T-cell (primary cell): Measurements from ENCODE around the gene TNFRSF12A. TPM values are rescaled to one million over a fixed set of nuclear protein-coding genes. Genes with fewer than 3 reads are reported as not detected.
"Not testable (repeated sequence)": the region's sequence is repeated elsewhere in the genome, so short reads cannot be mapped to it uniquely, and the experiment has no call there.

Experiments
- ATAC-seq, 4 experiments: fragments of 200-7000 bp in 3 of 4; fragments of 150-1000 bp in 1 of 4; cut with Tn5 transposase; replicated peaks in 1 of 4; 1 replicate in 3 of 4; 2 replicates in 1 of 4; pipeline ENCODE4 v1.10.0; 2021; ENCODE audit warnings: moderate library complexity in 3 of 4, mild to moderate bottlenecking in 2 of 4, moderate number of reproducible peaks in 1 of 4
- CTCF ChIA-PET, 2 donors: fragments of 300-600 bp; sonication (Branson Sonifier 250); formaldehyde crosslinking; loops; one replicate each; lab custom pipeline; 2022; ENCODE audit warnings: antibody characterized with exemption in 2 of 2; lab: Charles Lee
- POLR2A ChIA-PET, 2 donors: fragments of 300-600 bp; sonication (Branson Sonifier 250); formaldehyde crosslinking; loops; one replicate each; lab custom pipeline; 2022; ENCODE audit warnings: antibody characterized with exemption in 2 of 2; lab: Charles Lee
- DNase-seq, 35 experiments: peaks; one replicate each; pipeline versions ENCODE4 v3.0.0 to v3.0.0-alpha.2; 2013 to 2023
- H3K27ac ChIP-seq: one replicate; pipeline ENCODE4 v1.5.1; 2013; ENCODE audit warnings: low read length
- H3K27me3 ChIP-seq, 2 experiments: replicated peaks in 1 of 2; 1 replicate in 1 of 2; 2 replicates in 1 of 2; pipeline versions ENCODE4 v1.6.1 to v1.7.0; 2013; ENCODE audit warnings: low read length in 1 of 2, mixed read lengths in 1 of 2; ENCODE audit not compliant: control insufficient read depth in 2 of 2, insufficient read depth in 2 of 2; ENCODE audit errors: extremely low read depth in 1 of 2
- H3K36me3 ChIP-seq, 2 donors: 1 replicate in 1 of 2; 2 replicates in 1 of 2; pipeline versions ENCODE4 v1.6.1 to v1.7.0; 2013; ENCODE audit warnings: low read length in 1 of 2; ENCODE audit not compliant: control insufficient read depth in 2 of 2, insufficient read depth in 1 of 2; ENCODE audit errors: extremely low read depth in 1 of 2
- H3K4me1 ChIP-seq, 2 experiments: 1 replicate in 1 of 2; 2 replicates in 1 of 2; pipeline versions ENCODE4 v1.6.1 to v1.7.0; 2013; ENCODE audit warnings: low read length in 2 of 2, mixed read lengths in 1 of 2; ENCODE audit not compliant: insufficient read depth in 2 of 2, control insufficient read depth in 1 of 2; ENCODE audit errors: extremely low read depth in 1 of 2
- H3K4me3 ChIP-seq, 2 donors: 1 replicate in 1 of 2; 2 replicates in 1 of 2; pipeline versions ENCODE4 v1.5.1 to v1.7.0; 2013; ENCODE audit warnings: mild to moderate bottlenecking in 2 of 2, low read length in 1 of 2, moderate library complexity in 1 of 2; ENCODE audit not compliant: control insufficient read depth in 1 of 2; ENCODE audit errors: extremely low read depth in 1 of 2
- H3K9me3 ChIP-seq: 2 replicates; pipeline ENCODE4 v1.7.0; 2013
- H3K27ac Mint-ChIP-seq, 2 donors: one replicate each; pipeline ENCODE4 v1.8.0; 2020 to 2021; ENCODE audit warnings: mild to moderate bottlenecking in 2 of 2, mixed read lengths in 2 of 2
- H3K27me3 Mint-ChIP-seq, 2 donors: one replicate each; pipeline ENCODE4 v1.8.0; 2021 to 2022; ENCODE audit warnings: mixed read lengths in 2 of 2
- H3K36me3 Mint-ChIP-seq: one replicate; pipeline ENCODE4 v1.8.0; 2021; ENCODE audit warnings: mixed read lengths
- H3K4me1 Mint-ChIP-seq, 3 donors: one replicate each; pipeline ENCODE4 v1.8.0; 2020 to 2022; ENCODE audit warnings: mixed read lengths in 3 of 3, mild to moderate bottlenecking in 1 of 3
- H3K4me3 Mint-ChIP-seq, 3 donors: one replicate each; pipeline ENCODE4 v1.8.0; 2020 to 2022; ENCODE audit warnings: mild to moderate bottlenecking in 3 of 3, mixed read lengths in 3 of 3, moderate library complexity in 3 of 3
- H3K9me3 Mint-ChIP-seq, 3 donors: one replicate each; pipeline ENCODE4 v1.8.0; 2020 to 2022; ENCODE audit warnings: mixed read lengths in 3 of 3
- WGBS: methylation state at CpG from one replicate; pipeline ENCODE4 v1.1.5; 2013; ENCODE audit warnings: missing lambda C conversion rate; ENCODE audit not compliant: insufficient coverage; 5-methylcytosine and 5-hydroxymethylcytosine counted together
- total RNA-seq, 35 experiments: library from RNA in 6 of 35; stranded (reverse) in 6 of 35; fragments of 120-200 nt in 1 of 35; gene quantifications; one replicate each; pipeline versions ENCODE4 v1.2.1 to v1.2.4 and lab custom pipeline; 2013 to 2026

The TNFRSF12A gene
- total RNA-seq, 5 donors from 2014 or later (not counting 1 experiment from before 2014, with no cell fraction given) = 0.43 to 3.7 (median 2.5) TPM

- Mint-ChIP-seq H3K27me3 (no peaks in the 10 kb centered on the region), H3K4me1 (peaks cover 62 to 72% (median 67%) of the 10 kb centered on the region in 3 donors), H3K9me3 (no peaks in the 10 kb centered on the region), H3K36me3 (peaks cover 32% of the 10 kb centered on the region), H3K27ac (peak overlapping the region; percentile 96 to 100), H3K4me3 (peak overlapping the region; percentile 96 to 100 (median 97))
- Histone ChIP-seq H3K36me3 (peaks cover 4 to 28% of the 10 kb centered on the region in 2 donors), H3K27ac (peak overlapping the region; percentile 99), H3K27me3 (no peaks in the 10 kb centered on the region), H3K9me3 (no peaks in the 10 kb centered on the region), H3K4me3 (peak overlapping the region; percentile 94 to 97), H3K4me1 (peaks cover 11 to 60% of the 10 kb centered on the region in 2 experiments)
- ATAC-seq = peak; percentile 27 to 34 (median 31)
- CTCF ChIA-PET = interaction anchor here in 1 of 2 donors (1.0 to 1.8 kb wide), 3 partner anchors 9 to 64 kb away, joined by 3 to 5 read pairs (median 5); no protein-coding TSS in a partner anchor
- WGBS = 18% methylated on average over 20 of the region's 26 CpGs
- POLR2A ChIA-PET = interaction anchor here (0.6 to 1.0 kb wide), 2 partner anchors 9 to 63 kb away, joined by 4 to 12 read pairs; no protein-coding TSS in a partner anchor
- DNase-seq = peak in 6 of 35 experiments; percentile 16 to 43 (median 32)
Measured at GRCh38 chr16:3065742-3066439, 45.7 kb downstream of the TNFRSF12A start.

GRCh38 chr16:3066440-3066748 is 46.2 kb downstream of the TNFRSF12A start:
- peaks cover 12 to 65% of the 10 kb centered on the region in 2 experiments for H3K4me1 ChIP-seq
- no peaks in the 10 kb centered on the region for H3K9me3 ChIP-seq
- Mint-ChIP-seq H3K4me3 (peak overlapping the region; percentile 96 to 100 (median 97)), H3K9me3 (no peaks in the 10 kb centered on the region), H3K4me1 (peaks cover 67 to 77% (median 72%) of the 10 kb centered on the region in 3 donors), H3K36me3 (peaks cover 32% of the 10 kb centered on the region), H3K27me3 (no peaks in the 10 kb centered on the region), H3K27ac (peak overlapping the region; percentile 96 to 100)
- no peaks in the 10 kb centered on the region for H3K27me3 ChIP-seq
- peak overlapping the region; percentile 99 for H3K27ac ChIP-seq
- POLR2A ChIA-PET = interaction anchor here in 1 of 2 donors (1.0 kb wide), 1 partner anchor 8 kb away, joined by 12 read pairs; no protein-coding TSS in a partner anchor
- WGBS = 12% methylated on average over 3 of the region's 7 CpGs
- CTCF ChIA-PET = interaction anchor here in 1 of 2 donors (1.0 to 1.8 kb wide), 2 partner anchors 8 to 63 kb away, joined by 5 read pairs; no protein-coding TSS in a partner anchor
- peak overlapping the region; percentile 94 to 97 for H3K4me3 ChIP-seq
- peak in 1 of 35 experiments; percentile 22 for DNase-seq
- H3K36me3 ChIP-seq = peaks cover 6 to 28% of the 10 kb centered on the region in 2 donors
- peak in 1 of 4 experiments; percentile 10 for ATAC-seq

GRCh38 chr16:3068487-3068886 is 48.3 kb downstream of the TNFRSF12A start:
- ChIA-PET CTCF (no interaction called here), POLR2A (no interaction called here)
- H3K4me3 Mint-ChIP-seq = peak overlapping the region; percentile 96 to 100 (median 97)
- peaks cover 72 to 79% (median 74%) of the 10 kb centered on the region in 3 donors for H3K4me1 Mint-ChIP-seq
- H3K9me3 ChIP-seq = no peaks in the 10 kb centered on the region
- H3K27me3 Mint-ChIP-seq = no peaks in the 10 kb centered on the region
- peaks cover 32% of the 10 kb centered on the region for H3K36me3 Mint-ChIP-seq
- ATAC-seq = peak in 2 of 4 experiments; percentile 13 to 15
- no peaks in the 10 kb centered on the region for H3K9me3 Mint-ChIP-seq
- no peaks in the 10 kb centered on the region for H3K27me3 ChIP-seq
- peak overlapping the region; percentile 97 to 99 for H3K27ac Mint-ChIP-seq
- H3K27ac ChIP-seq = peak overlapping the region; percentile 99
- H3K4me1 ChIP-seq = peaks cover 19 to 85% of the 10 kb centered on the region in 2 experiments
- H3K36me3 ChIP-seq = peaks cover 6 to 28% of the 10 kb centered on the region in 2 donors
- 0% methylated on average over 1 of the region's 4 CpGs for WGBS
- DNase-seq = peak in 1 of 35 experiments; percentile 32
- peak overlapping the region; percentile 94 to 97 for H3K4me3 ChIP-seq

GRCh38 chr16:3069146-3069545 is 49.0 kb downstream of the TNFRSF12A start:
- H3K27me3 ChIP-seq, CTCF ChIA-PET, ATAC-seq, H3K9me3 Mint-ChIP-seq, H3K27me3 Mint-ChIP-seq, DNase-seq, H3K4me3 ChIP-seq, H3K9me3 ChIP-seq: not testable (repeated sequence)
- H3K4me1 Mint-ChIP-seq = peaks cover 72 to 79% (median 76%) of the 10 kb centered on the region in 3 donors
- H3K4me3 Mint-ChIP-seq = peak overlapping the region in 2 of 3 donors; percentile 53 to 97
- H3K27ac Mint-ChIP-seq = peak overlapping the region; percentile 89 to 94
- H3K4me1 ChIP-seq = peaks cover 26 to 85% of the 10 kb centered on the region in 2 experiments
- H3K27ac ChIP-seq = peak overlapping the region; percentile 34
- POLR2A ChIA-PET = interaction anchor here in 1 of 2 donors (0.6 kb wide), 1 partner anchor 16 kb away, joined by 4 read pairs; no protein-coding TSS in a partner anchor
- WGBS = 87% methylated on average over 5 of the region's 11 CpGs
- peaks cover 32% of the 10 kb centered on the region for H3K36me3 Mint-ChIP-seq
- peaks cover 6 to 28% of the 10 kb centered on the region in 2 donors for H3K36me3 ChIP-seq

GRCh38 chr16:3070608-3071111 is 50.5 kb downstream of the TNFRSF12A start:
- Mint-ChIP-seq H3K4me3 (peak overlapping the region in 1 of 3 donors; percentile 97), H3K27me3 (no peaks in the 10 kb centered on the region), H3K27ac (peak overlapping the region; percentile 89 to 94), H3K36me3 (peaks cover 30% of the 10 kb centered on the region), H3K9me3 (no peaks in the 10 kb centered on the region), H3K4me1 (peaks cover 77 to 81% (median 79%) of the 10 kb centered on the region in 3 donors)
- no peak for ATAC-seq
- Histone ChIP-seq H3K27ac (peak overlapping the region; percentile 34), H3K36me3 (peaks cover 6 to 28% of the 10 kb centered on the region in 2 donors), H3K4me1 (peaks cover 34 to 85% of the 10 kb centered on the region in 2 experiments), H3K4me3 (no peak overlapping the region), H3K9me3 (no peaks in the 10 kb centered on the region), H3K27me3 (no peaks in the 10 kb centered on the region)
- POLR2A ChIA-PET = interaction anchor here in 1 of 2 donors (0.7 kb wide), 2 partner anchors 21 to 330 kb away, joined by 3 read pairs; partner anchors contain the start of gene ZSCAN32
- CTCF ChIA-PET = no interaction called here
- 90% methylated on average over 5 of the region's 9 CpGs for WGBS
- DNase-seq = no peak

- DNase-seq = no peak
- H3K36me3 ChIP-seq = peaks cover 6 to 28% of the 10 kb centered on the region in 2 donors
- POLR2A ChIA-PET = interaction anchor here in 1 of 2 donors (0.7 kb wide), 2 partner anchors 22 to 329 kb away, joined by 3 read pairs; partner anchors contain the start of gene ZSCAN32
- WGBS = 93% methylated on average over 3 of the region's 7 CpGs
- peaks cover 28% of the 10 kb centered on the region for H3K36me3 Mint-ChIP-seq
- no peaks in the 10 kb centered on the region for H3K27me3 Mint-ChIP-seq
- H3K4me3 ChIP-seq = no peak overlapping the region
- H3K4me3 Mint-ChIP-seq = peak overlapping the region in 2 of 3 donors; percentile 4 to 97
- H3K27ac ChIP-seq = peak overlapping the region; percentile 20
- H3K9me3 ChIP-seq = no peaks in the 10 kb centered on the region
- CTCF ChIA-PET = interaction anchor here in 1 of 2 donors (0.6 kb wide), 1 partner anchor 31 kb away, joined by 5 read pairs; no protein-coding TSS in a partner anchor
- H3K27me3 ChIP-seq = no peaks in the 10 kb centered on the region
- H3K4me1 Mint-ChIP-seq = peaks cover 86 to 90% (median 88%) of the 10 kb centered on the region in 3 donors
- H3K4me1 ChIP-seq = peaks cover 41 to 95% of the 10 kb centered on the region in 2 experiments
- ATAC-seq = no peak
- H3K27ac Mint-ChIP-seq = peak overlapping the region; percentile 89 to 94
- no peaks in the 10 kb centered on the region for H3K9me3 Mint-ChIP-seq
Measured at GRCh38 chr16:3071655-3072054, 51.5 kb downstream of the TNFRSF12A start.
